HG02973 (cell line): ENCODE measurements around the gene PAOX.
"Not testable (repeated sequence)": the region's sequence is repeated elsewhere in the genome, so short reads cannot be mapped to it uniquely, and the experiment has no call there.

Source experiments
- ATAC-seq: cut with Tn5 transposase; IDR thresholded peaks from one replicate; pipeline ENCODE4 v1.9.1; 2021; ENCODE audit warnings: moderate library complexity; ENCODE audit not compliant: unreplicated experiment

PAOX gene

GRCh38 chr10:133403359-133403758 lies 24.3 kb downstream of the PAOX start:
- no peak for ATAC-seq

- ATAC-seq, result no peak
Measured at GRCh38 chr10:133403784-133404183, 24.7 kb downstream of the PAOX start.

- ATAC-seq, result no peak
Measured at GRCh38 chr10:133405272-133405671, 26.2 kb downstream of the PAOX start.

GRCh38 chr10:133405844-133406527 lies 26.9 kb downstream of the PAOX start:
- ATAC-seq, result no peak

DNA sequence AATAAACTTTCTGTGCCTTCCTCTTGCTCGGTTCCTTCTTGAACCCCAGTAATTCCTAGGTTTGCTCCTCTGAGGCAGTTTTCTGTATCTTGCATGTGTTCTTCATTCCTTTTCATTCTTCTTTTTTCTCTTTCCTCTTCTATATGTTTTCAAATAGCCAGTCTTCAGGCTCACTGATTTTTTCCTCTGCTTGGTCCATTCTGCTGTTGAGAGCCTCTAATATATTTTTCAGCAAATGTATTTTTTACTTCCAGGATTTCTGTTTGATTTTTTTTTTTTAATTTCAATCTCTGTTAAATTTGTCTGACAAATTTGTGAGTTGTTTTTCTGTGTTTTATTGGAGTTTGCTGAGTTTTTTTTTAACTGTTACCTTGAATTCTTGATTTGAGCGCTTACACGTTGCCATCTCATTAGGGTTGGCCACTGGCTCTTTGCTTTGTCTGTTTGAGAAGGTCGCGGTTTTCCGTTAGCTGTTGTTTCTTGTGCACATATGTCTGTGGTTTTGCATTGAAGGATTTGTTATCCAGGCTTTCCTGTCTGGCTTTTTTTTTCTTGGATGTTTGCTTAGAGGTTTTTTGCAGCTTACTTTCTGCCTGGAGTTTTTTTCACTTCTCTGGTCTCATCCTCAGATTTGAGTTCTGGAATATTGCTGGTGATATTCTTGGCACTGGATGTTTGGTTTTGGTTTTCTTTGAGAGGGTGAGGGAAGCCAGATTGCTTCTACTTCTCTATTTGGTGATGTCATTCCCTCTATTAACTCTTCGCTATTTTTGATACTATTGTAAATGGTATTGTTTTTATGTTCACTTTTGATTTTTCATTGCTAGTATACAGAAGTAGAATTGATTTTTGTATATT lies 32.7 kb downstream of the PAOX start:
- ATAC-seq, result no peak

DNA sequence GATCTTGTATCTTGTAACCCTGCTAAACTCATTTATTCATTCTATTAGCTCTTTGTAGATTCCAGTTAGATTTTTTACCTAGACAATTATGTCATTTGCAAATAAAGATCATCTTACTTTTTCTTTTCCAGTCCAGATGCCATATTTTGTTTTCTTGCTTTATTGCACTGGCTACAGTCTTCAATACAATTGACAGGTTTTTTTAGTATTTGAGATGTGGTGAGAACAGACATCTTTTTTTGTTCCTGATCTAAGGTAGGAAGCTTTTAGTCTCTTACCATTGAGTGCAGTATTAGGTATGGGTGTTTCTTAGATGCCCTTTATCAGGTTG lies 33.3 kb downstream of the PAOX start:
- ATAC-seq, result no peak

- ATAC-seq, result not testable (repeated sequence)
Measured at GRCh38 chr10:133414401-133414800, 35.3 kb downstream of the PAOX start.

DNA sequence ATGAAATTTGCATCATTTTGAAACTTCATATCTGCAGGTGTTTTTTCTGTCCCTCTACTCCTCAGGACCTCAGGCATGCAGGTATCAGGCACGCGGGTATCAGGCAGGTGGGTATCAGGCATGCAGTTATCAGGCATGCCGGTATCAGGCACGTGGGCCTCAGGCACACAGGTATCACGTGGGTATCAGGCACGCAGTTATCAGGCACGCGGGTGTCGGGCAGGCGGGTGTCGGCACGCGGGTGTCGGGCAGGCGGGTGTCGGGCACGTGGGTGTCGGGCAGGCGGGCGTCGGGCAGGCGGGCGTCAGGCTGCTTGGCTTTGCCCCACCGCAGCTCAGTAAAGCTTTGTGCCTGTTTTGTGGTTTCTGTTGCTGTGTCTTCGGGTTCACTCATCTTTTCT lies 36.7 kb downstream of the PAOX start:
- ATAC-seq, result no peak

DNA sequence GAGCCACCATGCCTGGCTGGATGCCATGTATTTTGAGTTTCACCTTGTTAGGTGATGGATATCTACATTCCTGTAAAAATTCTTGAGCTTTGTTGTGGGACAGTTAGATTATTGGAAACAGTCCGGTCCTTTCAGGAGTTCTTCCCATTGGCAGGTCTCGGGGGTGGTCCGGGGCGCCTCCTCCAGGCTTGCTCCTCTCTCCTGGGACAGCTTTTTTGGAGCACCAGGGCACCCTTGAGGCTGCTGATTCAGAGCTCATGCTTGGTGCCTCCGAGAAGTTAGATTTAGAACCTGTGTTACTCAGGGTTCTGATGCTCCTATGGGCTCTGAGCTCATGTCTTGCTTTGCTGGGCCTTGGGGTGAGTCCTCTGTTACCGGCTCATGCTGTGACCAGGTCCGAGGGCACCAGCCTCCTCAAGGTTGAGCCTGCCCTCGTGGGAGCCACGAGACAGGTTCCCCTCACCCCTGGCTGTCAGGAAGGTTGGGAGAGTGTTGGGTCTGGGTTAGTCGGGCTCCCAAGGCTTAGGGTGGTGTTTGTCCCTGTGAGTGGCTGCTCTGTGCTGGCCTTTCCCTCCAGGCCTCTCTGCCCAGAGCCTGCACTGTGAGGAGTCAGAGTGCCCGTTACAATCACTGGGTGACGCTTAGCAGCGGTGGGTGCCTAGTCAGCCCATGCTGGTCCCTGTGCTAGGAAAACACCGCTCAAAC lies 39.4 kb downstream of the PAOX start:
- no peak for ATAC-seq

GRCh38 chr10:133419211-133419950 lies 40.3 kb downstream of the PAOX start:
- no peak for ATAC-seq

- no peak for ATAC-seq
Measured at GRCh38 chr10:133420028-133420427, 41.0 kb downstream of the PAOX start.

DNA sequence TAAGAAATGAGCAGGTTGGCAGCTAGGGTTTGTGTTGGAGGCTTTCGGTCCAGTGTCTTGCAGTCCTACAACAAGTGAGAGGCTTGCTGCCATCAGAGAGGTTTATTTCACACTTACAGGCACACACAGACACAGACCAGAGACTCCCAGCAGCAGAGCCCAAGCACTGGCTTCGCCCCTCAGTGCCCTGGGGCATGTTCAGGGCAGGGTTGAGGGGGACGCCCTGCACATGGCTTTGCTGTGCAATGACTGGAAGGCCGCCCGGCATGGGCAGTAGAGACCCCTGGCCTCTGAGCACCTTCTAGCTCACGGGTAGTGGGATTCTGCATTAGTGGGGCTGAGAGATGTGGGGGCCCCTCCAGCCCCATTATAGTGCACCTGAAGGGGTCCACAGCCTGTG lies 41.5 kb downstream of the PAOX start:
- ATAC-seq, result no peak

DNA sequence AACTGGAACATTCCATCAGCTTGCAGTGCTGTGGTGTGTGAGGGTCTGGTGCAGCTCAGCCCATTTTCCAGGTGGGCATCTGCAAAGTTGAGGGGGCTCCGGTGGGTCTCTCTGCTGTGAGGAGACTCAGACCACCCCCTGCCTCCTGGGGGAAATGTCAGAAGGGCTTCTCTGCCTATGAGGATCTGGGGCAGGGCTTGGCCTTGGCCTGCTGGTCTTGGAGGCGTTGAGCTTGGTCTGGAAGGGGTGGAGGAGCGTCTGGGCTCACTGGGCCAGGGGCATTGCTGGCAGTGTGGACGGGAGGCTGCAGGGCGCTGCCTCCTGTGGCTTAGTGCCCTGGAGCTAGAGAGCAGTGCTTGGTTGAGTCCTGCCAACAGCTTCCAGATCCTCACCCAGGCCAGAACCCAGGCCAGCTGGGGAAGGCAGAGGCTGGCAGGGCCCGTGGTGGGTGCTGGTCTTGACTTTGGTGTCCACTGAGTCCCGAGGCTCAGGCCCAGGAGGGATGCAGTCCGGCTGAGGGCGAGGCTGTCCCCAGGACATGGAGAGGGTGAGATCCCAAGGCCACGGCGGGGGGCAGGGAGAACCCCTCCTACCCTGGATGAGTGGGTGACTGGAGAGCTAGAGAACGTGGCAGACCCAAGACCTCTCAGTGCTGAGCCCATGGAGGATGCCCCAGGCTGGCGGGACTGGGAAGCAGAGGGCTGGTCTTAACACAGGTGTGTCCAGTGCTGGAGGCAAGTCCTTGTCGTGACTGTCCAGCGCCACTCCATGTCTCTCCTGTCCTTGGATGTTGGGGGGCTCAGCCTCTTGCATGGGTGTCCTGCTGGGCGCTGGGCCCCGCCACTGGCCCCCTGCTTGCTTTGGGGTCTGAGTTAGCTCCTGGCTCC lies 42.5 kb downstream of the PAOX start:
- ATAC-seq, result no peak

DNA sequence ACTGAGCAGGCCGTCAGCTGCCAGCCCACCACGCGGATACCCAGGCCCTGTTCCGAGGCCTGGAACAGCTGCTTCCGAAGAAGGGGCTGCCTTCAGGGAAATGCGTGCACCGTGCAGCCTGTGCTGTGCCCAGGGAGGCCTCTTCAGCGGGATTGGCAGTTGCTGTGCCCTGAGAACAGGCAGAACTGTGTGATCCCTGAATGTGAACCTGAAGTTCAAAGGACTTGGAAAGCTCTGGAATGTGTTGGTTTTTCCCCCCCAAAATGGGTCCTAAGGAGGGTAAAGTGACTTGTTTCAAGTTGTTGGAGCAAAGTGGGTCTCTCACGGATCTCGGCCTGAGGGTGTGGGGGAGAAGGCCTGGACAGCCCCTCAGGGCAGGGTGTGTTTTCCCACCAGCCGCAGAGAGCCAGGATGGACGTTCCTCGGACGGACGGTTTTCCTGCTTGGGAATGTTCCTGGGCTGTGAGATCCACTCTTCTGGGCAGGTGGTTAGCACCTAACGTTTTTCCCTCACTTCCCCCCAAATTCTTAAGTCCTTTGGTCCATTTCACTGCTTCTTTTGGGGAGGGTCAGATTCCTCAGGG lies 43.3 kb downstream of the PAOX start:
- ATAC-seq, result no peak

DNA sequence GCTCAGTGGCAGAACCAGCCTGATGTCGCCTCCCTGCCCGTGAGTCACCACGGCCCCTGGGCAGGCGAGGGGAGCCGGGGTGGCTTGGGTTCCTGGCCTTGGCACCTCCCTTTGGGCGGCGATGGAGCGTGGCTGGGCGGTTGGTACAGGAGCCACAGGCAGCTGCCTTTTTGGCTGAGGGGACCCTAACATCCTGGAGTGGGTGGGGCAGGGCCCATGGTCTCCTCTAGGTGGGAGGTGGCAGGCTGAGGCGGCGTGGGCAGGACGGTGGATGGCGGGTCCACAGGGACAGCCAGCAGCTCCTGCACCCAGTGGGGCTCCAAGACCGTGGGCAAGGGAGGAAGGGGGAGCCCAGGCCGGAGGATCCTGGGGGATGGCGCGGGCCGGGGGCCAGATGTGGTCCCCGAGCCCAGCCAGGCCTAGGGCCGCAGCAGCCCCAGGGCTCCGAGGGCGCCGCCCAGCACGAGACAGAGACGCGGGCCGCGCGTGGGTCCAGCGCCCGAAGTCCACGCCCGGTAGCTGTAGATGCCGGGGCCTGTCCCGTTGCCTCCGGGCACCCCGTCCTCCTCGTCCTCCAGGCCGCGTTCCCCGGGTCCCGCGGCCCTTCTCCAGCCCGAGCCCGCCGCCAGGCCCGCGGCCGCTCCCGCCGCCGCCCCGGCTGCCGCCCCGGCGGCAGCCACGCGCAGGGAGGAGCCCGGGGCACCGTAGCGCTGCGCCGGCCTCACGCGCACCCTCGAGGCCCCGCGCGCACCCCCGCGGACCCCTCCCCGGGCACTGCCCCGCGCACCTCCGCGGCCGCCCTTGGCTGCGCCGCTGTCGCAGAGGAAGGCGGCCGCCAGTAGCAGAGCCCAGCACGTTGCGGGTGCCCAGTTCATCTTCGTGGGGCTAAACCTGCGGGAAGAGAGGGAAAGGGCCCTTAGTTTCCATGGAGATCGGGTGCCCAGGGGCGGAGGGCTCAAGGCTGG lies 44.0 kb downstream of the PAOX start:
- no peak for ATAC-seq

DNA sequence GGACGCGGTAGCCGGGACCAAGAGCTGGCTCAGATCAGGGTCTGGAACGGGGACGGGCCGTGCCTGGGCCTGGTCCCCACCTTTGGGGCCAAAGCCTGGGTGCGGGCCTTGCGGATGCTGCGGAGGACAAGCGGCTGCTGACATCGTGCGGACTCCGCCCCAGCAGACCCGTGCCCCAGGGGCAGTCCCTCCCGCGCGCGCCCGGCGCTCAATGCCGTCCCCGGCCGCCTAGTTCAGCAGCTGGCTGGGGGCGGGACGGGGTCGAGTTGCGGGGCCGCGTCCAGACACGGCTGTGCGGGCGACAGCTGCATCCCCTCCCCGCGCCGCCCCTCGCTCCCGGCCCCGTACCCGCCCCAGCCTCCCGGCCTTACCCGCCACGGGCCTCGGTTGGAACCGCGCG lies 45.0 kb downstream of the PAOX start:
- ATAC-seq, result not testable (repeated sequence)

GRCh38 chr10:133424601-133425000 lies 45.5 kb downstream of the PAOX start, which contains the start of gene SPRN:
Gene SPRN, minus strand, starts transcription at chr10:133424625. Its CDS starts 944 bp downstream, at chr10:133423681.
- ATAC-seq, result not testable (repeated sequence)

GRCh38 chr10:133429571-133429970 lies 50.5 kb downstream of the PAOX start:
- ATAC-seq, result not testable (repeated sequence)
